Glutamatergic neuron (in vitro differentiated cells): ENCODE results near the gene RANBP3L. TPM values are rescaled to one million over a fixed set of nuclear protein-coding genes. Genes with fewer than 3 reads are reported as not detected.

Source experiments
- DNase-seq: peaks from one replicate; pipeline ENCODE4 v3.0.0; 2022
- H3K27ac Mint-ChIP-seq: one replicate; pipeline ENCODE4 v1.8.0; 2020; ENCODE audit warnings: mild to moderate bottlenecking, mixed read lengths, inconsistent platforms; ENCODE audit not compliant: unreplicated experiment
- H3K27me3 Mint-ChIP-seq: one replicate; pipeline ENCODE4 v1.8.0; 2020; ENCODE audit warnings: mild to moderate bottlenecking, moderate library complexity, mixed read lengths, inconsistent platforms; ENCODE audit not compliant: unreplicated experiment
- H3K36me3 Mint-ChIP-seq: one replicate; pipeline ENCODE4 v1.8.0; 2020; ENCODE audit warnings: mild to moderate bottlenecking, mixed read lengths, inconsistent platforms; ENCODE audit not compliant: unreplicated experiment
- H3K4me1 Mint-ChIP-seq: one replicate; pipeline ENCODE4 v1.8.0; 2020; ENCODE audit warnings: mild to moderate bottlenecking, low read depth, mixed read lengths, inconsistent platforms; ENCODE audit not compliant: unreplicated experiment
- H3K4me3 Mint-ChIP-seq: one replicate; pipeline ENCODE4 v1.8.0; 2020; ENCODE audit warnings: mild to moderate bottlenecking, mixed read lengths, inconsistent platforms; ENCODE audit not compliant: unreplicated experiment
- H3K9me3 Mint-ChIP-seq: one replicate; pipeline ENCODE4 v1.8.0; 2020; ENCODE audit warnings: mild to moderate bottlenecking, moderate library complexity, mixed read lengths, inconsistent platforms; ENCODE audit not compliant: unreplicated experiment
- total RNA-seq: library from RNA; stranded (reverse); fragmentation: NEBNext Ultra II Directional; extraction: Animal tissue kit (Norgen Biotek cat#: 25700); gene quantifications from one replicate; pipeline ENCODE4 v1.2.1, GENCODE V29; 2021; ENCODE audit not compliant: unreplicated experiment
- TF ChIP-seq, protein P1 (sequence below): fragments of 200-600 bp; sonication (generic); IDR thresholded peaks from one replicate; pipeline ENCODE4 v1.5.0; 2021; ENCODE audit not compliant: partially characterized antibody, unreplicated experiment

RANBP3L gene
- total RNA-seq, 1 donor from 2014 or later = not detected

DNA sequence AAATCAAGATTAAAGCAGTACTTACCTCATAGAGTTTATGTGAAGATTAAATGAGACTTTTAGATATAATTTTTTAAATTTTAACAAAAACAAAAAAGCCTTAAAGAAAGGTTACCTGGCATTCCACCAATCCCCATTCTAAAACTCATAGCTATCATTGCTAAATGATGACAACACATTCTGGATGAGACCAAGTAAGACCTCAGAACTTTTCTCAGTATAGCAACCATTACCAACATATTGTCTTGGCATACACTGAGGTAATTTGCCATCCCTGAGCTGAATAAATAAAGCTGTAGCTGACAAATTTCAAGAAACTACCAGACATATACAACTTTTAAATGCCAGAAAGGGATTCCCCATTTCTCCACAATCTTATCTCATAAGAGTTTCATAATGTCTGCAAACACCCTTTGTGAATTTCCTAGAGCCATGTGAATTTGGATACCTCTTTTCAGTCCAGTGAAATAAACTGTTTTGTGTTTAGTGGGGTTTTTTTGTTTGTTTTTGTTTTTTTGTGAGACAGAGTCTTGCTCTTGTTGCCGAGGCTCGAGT lies 29.5 kb downstream of the RANBP3L start:
- TF ChIP-seq, protein P1, sequence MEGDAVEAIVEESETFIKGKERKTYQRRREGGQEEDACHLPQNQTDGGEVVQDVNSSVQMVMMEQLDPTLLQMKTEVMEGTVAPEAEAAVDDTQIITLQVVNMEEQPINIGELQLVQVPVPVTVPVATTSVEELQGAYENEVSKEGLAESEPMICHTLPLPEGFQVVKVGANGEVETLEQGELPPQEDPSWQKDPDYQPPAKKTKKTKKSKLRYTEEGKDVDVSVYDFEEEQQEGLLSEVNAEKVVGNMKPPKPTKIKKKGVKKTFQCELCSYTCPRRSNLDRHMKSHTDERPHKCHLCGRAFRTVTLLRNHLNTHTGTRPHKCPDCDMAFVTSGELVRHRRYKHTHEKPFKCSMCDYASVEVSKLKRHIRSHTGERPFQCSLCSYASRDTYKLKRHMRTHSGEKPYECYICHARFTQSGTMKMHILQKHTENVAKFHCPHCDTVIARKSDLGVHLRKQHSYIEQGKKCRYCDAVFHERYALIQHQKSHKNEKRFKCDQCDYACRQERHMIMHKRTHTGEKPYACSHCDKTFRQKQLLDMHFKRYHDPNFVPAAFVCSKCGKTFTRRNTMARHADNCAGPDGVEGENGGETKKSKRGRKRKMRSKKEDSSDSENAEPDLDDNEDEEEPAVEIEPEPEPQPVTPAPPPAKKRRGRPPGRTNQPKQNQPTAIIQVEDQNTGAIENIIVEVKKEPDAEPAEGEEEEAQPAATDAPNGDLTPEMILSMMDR = no peak
- Mint-ChIP-seq H3K36me3 (no peaks in the 10 kb centered on the region), H3K27me3 (no peaks in the 10 kb centered on the region), H3K27ac (no peak overlapping the region), H3K9me3 (no peaks in the 10 kb centered on the region), H3K4me1 (no peaks in the 10 kb centered on the region), H3K4me3 (no peak overlapping the region)
- DNase-seq = no peak

DNA sequence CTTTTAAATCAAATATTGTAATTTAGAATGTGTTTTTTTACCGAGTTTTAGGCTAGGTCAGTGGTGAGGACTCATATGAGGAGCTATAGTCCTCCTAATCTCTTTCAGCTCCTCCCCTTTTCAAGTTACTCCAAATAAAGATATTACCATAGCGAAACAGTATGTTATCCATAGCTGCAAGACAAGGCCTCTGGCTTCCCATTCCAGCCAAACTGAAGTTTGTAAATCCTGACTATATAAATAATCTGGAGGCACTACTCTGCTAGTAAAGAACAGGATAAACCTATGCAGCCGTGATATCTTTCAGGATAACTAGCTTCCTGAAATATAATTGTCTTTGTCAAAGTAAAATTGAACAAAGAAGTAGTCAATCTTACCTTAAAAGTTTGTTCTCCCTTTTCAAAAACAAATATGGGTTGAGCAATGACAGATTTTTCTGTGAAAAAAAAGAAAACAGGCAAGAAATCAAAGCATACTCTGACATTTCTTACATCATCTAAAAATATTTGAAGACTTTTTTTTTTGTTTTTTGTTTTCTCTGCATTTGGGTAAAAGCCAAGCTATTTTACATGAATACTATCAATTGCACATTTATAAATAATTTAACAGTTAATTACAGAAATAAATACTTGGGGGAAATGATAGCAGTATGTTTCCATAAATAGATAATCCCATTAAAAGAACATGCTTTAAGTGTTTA lies 30.7 kb downstream of the RANBP3L start:
- Mint-ChIP-seq H3K27me3 (no peaks in the 10 kb centered on the region), H3K9me3 (no peaks in the 10 kb centered on the region), H3K4me1 (no peaks in the 10 kb centered on the region), H3K36me3 (no peaks in the 10 kb centered on the region), H3K27ac (no peak overlapping the region), H3K4me3 (no peak overlapping the region)
- TF ChIP-seq, protein P1 = no peak
- no peak for DNase-seq

DNA sequence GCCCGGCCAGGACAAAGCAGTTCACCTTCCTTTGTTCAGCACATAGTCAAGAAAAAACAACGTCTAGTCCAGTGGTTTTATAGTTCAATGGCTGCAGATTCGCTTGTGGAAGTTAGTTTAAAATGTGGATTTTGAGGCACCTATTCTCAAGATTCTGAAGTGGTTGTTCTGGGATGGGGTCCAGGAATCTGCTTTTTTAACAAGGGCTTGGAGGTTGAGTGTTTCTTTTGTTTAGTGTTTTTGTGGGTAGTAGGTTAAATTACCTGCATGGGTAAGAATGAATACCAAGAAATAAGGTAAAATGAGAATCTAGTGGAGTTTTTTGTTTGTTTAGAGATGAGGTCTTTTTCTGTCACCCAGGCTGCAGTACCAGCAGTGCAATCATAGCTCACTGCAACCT lies 31.5 kb downstream of the RANBP3L start:
- H3K27ac Mint-ChIP-seq = no peak overlapping the region
- H3K4me1 Mint-ChIP-seq = no peaks in the 10 kb centered on the region
- no peaks in the 10 kb centered on the region for H3K9me3 Mint-ChIP-seq
- no peak for DNase-seq
- TF ChIP-seq, protein P1 = no peak
- H3K27me3 Mint-ChIP-seq = no peaks in the 10 kb centered on the region
- no peak overlapping the region for H3K4me3 Mint-ChIP-seq
- H3K36me3 Mint-ChIP-seq = no peaks in the 10 kb centered on the region

DNA sequence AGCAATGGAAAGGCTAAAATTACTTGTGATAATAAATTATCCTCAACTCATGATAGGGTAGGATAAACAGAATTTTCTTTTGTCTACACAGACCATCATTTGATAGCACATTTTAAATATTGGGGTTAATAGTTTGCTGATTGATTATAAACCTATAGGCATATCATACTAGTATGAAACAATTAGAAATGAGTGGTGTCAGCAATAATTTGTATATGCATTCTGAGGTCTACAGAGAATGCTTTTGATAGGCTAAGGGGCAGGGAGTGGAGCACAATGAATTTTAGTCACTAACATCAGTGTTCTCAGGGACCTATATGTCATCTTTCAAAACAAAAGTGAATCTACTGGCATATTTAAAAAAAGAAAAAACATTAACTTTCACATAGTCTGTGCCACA lies 32.2 kb downstream of the RANBP3L start:
- DNase-seq = no peak
- H3K27me3 Mint-ChIP-seq = no peaks in the 10 kb centered on the region
- H3K9me3 Mint-ChIP-seq = no peaks in the 10 kb centered on the region
- no peaks in the 10 kb centered on the region for H3K4me1 Mint-ChIP-seq
- H3K36me3 Mint-ChIP-seq = no peaks in the 10 kb centered on the region
- H3K27ac Mint-ChIP-seq = no peak overlapping the region
- TF ChIP-seq, protein P1 = no peak
- no peak overlapping the region for H3K4me3 Mint-ChIP-seq

DNA sequence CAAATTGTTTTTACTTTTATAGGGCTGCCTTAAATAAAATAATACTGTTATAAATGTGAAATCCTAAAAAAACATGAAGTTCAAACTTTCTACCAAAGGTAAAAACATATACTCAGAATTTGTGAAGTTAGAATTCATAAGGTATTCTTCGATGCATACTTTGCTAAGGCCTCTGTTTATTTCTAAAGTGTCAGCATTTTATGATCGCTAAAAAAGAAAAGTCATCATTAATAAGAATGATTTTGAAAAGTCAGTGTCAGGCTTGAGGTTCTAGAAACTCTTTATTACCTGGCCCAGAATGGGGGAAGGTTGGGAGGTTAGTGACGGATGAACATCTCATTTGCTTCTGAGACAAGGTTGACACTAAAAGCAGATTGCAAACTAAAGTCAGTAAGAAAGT lies 33.8 kb downstream of the RANBP3L start:
- Mint-ChIP-seq H3K27me3 (no peaks in the 10 kb centered on the region), H3K36me3 (no peaks in the 10 kb centered on the region), H3K4me1 (no peaks in the 10 kb centered on the region), H3K27ac (no peak overlapping the region), H3K9me3 (no peaks in the 10 kb centered on the region), H3K4me3 (no peak overlapping the region)
- DNase-seq = no peak
- TF ChIP-seq, protein P1 = no peak
